Upper lobe of left lung (tissue), 4 donors: ENCODE results near the gene STKLD1.

Experiments used
- CTCF ChIP-seq, 6 experiments: fragments of 450-650 bp in 4 of 6; fragments of 200-600 bp in 2 of 6; sonication (generic) in 2 of 6; IDR thresholded peaks; one replicate each; pipeline ENCODE4 v1.5.1; 2016 to 2019; ENCODE audit warnings: antibody characterized with exemption in 6 of 6
- EP300 ChIP-seq, 4 donors: sonication (generic); formaldehyde crosslinking; IDR thresholded peaks; one replicate each; pipeline ENCODE4 v1.5.1; 2017; ENCODE audit warnings: antibody characterized with exemption in 4 of 4, control low read depth in 2 of 4
- POLR2A ChIP-seq, 4 donors: fragments of 450-650 bp; IDR thresholded peaks; one replicate each; pipeline ENCODE4 v1.5.1; 2016 to 2017; ENCODE audit warnings: antibody characterized with exemption in 4 of 4, mild to moderate bottlenecking in 2 of 4
- POLR2AphosphoS5 ChIP-seq, 2 donors: sonication (generic); formaldehyde crosslinking; IDR thresholded peaks; one replicate each; pipeline ENCODE4 v1.5.1; 2017; ENCODE audit warnings: antibody characterized with exemption in 2 of 2

- TF ChIP-seq CTCF (IDR thresholded peaks at IDR 0.05) (no peak), EP300 (IDR thresholded peaks at IDR 0.05) (no peak), POLR2AphosphoS5 (IDR thresholded peaks at IDR 0.05) (no peak), POLR2A (IDR thresholded peaks at IDR 0.05) (no peak)
Measured at GRCh38 chr9:133389562-133389961, 13.4 kb downstream of the STKLD1 start.
